ENCODE measurements around the gene AQR. TPM values are rescaled to one million over a fixed set of nuclear protein-coding genes. Genes with fewer than 3 reads are reported as not detected.

AQR gene
- total and polyA plus RNA-seq, 10 of the 15 experiments (the other 5 are each of a cell fraction or from before 2014, with no cell fraction given): 18.2 to 53.5 (median 32.6) TPM

DNA sequence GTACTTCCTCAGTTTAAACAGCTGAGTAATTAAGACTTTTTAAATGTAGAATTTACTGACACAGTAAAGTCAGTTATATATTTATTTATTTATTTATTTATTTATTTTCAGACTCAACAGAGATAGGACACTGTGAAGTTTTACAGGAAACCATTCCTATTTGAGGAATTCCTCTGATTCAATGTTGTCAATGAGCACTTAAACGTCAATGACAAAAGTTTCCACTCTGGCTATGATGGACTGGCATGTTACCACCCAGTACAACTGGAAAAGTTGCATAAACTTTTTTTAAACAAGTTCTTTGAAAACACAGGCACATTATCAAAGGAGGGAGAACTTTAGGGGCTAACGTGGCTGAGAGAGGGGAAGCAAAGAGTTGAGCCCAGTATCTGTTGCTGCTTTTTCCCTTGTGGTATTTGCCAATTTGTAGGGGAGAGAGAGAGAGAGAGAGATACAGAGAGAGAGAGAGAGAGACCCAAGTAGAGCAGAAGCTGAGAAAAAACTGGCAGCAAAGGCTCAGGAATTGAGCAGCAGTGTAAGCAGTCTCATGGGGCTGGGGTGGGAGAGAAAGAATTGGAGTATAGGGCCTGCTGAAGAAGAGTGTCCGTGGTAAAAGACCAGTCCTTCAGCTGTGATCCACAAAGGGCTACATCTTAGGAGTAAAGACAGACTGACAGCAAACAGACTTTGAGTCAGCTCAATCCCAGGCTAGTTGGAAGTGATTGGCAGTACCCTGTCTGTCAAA is 155.9 kb downstream of the AQR start:
- H3K9me3 ChIP-seq (replicated peaks; ENCODE audit: control insufficient read depth, insufficient read depth, low read length): no peaks in the 10 kb centered on the region; the same call in 2 of the 3 replicates
- ChIA-PET POLR2A (no interaction called here), SMC1A (ENCODE audit: uncharacterized antibody, unreplicated experiment) (interaction anchor here (0.7 kb wide), 1 partner anchor 43 kb away, joined by 3 read pairs; no protein-coding TSS in a partner anchor), RAD21 (ENCODE audit: unreplicated experiment) (interaction anchor here (1.1 kb wide), 1 partner anchor 47 kb away, joined by 3 read pairs; no protein-coding TSS in a partner anchor), CTCF (interaction anchor here (0.6 kb wide), 1 partner anchor 751 kb away, joined by 4 read pairs; no protein-coding TSS in a partner anchor)
- no peaks in the 10 kb centered on the region for H4K20me1 ChIP-seq (ENCODE audit: control insufficient read depth, insufficient read depth)
- H3K36me3 ChIP-seq (ENCODE audit: control insufficient read depth in 2 of 2, insufficient read depth in 2 of 2, low read length in 1 of 2): no peaks in the 10 kb centered on the region
- FAIRE-seq: no peak
- ATAC-seq: no peak
- 22% methylated on average over 3 of the region's 3 CpGs for whole genome bisulfite sequencing (ENCODE audit: insufficient coverage, insufficient replicate concordance, low lambda C conversion rate, missing lambda C conversion rate)
- H3K79me2 ChIP-seq (ENCODE audit: control insufficient read depth, insufficient read depth, low read length): no peaks in the 10 kb centered on the region
- no peaks in the 10 kb centered on the region for H3K4me1 ChIP-seq (ENCODE audit: control insufficient read depth, insufficient read depth, low read length)
- H2AFZ ChIP-seq (ENCODE audit: control insufficient read depth, low read depth, low read length): no peak overlapping the region
- intact Hi-C loops (cut with micrococcal nuclease; ENCODE audit: unreplicated experiment): no loop called here
- no peak overlapping the region for H3K4me3 ChIP-seq
- H3K4me2 ChIP-seq (ENCODE audit: control insufficient read depth, insufficient read depth): no peak overlapping the region
- H3K27ac ChIP-seq (ENCODE audit: control insufficient read depth, insufficient read depth): no peak overlapping the region
- no TSS peak for BruUV-seq (replicated peaks)
- DNase-seq (ENCODE audit: low read depth, low spot score): no peak
- no peak overlapping the region for H3K9ac ChIP-seq (ENCODE audit: control insufficient read depth, insufficient read depth, low read length)
- H3K27me3 ChIP-seq (replicated peaks in 1 of 2; ENCODE audit: control insufficient read depth in 2 of 2, insufficient read depth in 2 of 2, low read length in 1 of 2): no peaks in the 10 kb centered on the region
- in situ Hi-C loops (cut with MboI): loop anchor here (5.0 kb wide), 1 partner anchor 49 kb away; no protein-coding TSS in a partner anchor
- no peak for TF ChIP-seq SRF (IDR thresholded peaks at IDR 0.05; ENCODE audit: low read depth in 2 of 2, low read length in 2 of 2)
- no peak for TF ChIP-seq TCF3 (IDR thresholded peaks at IDR 0.05; ENCODE audit: borderline replicate concordance, insufficient read depth, low read depth, low read length)
- no peak for TF ChIP-seq TARDBP (IDR thresholded peaks at IDR 0.05; ENCODE audit: borderline replicate concordance)
- no peak for TF ChIP-seq EP300 (IDR thresholded peaks at IDR 0.05; ENCODE audit: borderline replicate concordance in 1 of 2, control insufficient read depth in 1 of 2, low read depth in 2 of 2, low read length in 2 of 2)
- no peak for TF ChIP-seq RB1 (IDR thresholded peaks at IDR 0.05; ENCODE audit: borderline replicate concordance)
- no peak for TF ChIP-seq JUND (IDR thresholded peaks at IDR 0.05; ENCODE audit: low read depth, low read length)
- TF ChIP-seq TBL1XR1 (IDR thresholded peaks at IDR 0.05; ENCODE audit: low read depth, low read length): no peak
- no peak for TF ChIP-seq ZNF622 (IDR thresholded peaks at IDR 0.05)
- no peak for TF ChIP-seq MYC (IDR thresholded peaks at IDR 0.05; ENCODE audit: insufficient read depth, insufficient read length, insufficient replicate concordance, low read length, severe bottlenecking)
- TF ChIP-seq, protein P1, sequence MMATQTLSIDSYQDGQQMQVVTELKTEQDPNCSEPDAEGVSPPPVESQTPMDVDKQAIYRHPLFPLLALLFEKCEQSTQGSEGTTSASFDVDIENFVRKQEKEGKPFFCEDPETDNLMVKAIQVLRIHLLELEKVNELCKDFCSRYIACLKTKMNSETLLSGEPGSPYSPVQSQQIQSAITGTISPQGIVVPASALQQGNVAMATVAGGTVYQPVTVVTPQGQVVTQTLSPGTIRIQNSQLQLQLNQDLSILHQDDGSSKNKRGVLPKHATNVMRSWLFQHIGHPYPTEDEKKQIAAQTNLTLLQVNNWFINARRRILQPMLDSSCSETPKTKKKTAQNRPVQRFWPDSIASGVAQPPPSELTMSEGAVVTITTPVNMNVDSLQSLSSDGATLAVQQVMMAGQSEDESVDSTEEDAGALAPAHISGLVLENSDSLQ (IDR thresholded peaks at IDR 0.05): no peak
- TF ChIP-seq, protein P2, sequence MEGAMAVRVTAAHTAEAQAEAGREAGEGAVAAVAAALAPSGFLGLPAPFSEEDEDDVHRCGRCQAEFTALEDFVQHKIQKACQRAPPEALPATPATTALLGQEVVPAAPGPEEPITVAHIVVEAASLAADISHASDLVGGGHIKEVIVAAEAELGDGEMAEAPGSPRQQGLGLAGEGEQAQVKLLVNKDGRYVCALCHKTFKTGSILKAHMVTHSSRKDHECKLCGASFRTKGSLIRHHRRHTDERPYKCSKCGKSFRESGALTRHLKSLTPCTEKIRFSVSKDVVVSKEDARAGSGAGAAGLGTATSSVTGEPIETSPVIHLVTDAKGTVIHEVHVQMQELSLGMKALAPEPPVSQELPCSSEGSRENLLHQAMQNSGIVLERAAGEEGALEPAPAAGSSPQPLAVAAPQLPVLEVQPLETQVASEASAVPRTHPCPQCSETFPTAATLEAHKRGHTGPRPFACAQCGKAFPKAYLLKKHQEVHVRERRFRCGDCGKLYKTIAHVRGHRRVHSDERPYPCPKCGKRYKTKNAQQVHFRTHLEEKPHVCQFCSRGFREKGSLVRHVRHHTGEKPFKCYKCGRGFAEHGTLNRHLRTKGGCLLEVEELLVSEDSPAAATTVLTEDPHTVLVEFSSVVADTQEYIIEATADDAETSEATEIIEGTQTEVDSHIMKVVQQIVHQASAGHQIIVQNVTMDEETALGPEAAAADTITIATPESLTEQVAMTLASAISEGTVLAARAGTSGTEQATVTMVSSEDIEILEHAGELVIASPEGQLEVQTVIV (IDR thresholded peaks at IDR 0.05; ENCODE audit: borderline replicate concordance, partially characterized antibody): no peak
- TF ChIP-seq EGR1 (IDR thresholded peaks at IDR 0.05; ENCODE audit: borderline replicate concordance in 1 of 2, low read depth in 2 of 2, low read length in 2 of 2): no peak
- TF ChIP-seq SMARCA5 (IDR thresholded peaks at IDR 0.05): no peak
- no peak for TF ChIP-seq PAX5 (IDR thresholded peaks at IDR 0.05; ENCODE audit: borderline replicate concordance, low read depth, low read length)
- no peak for TF ChIP-seq SMAD1 (IDR thresholded peaks at IDR 0.05; ENCODE audit: low read depth, partially characterized antibody)
- TF ChIP-seq, protein P3, sequence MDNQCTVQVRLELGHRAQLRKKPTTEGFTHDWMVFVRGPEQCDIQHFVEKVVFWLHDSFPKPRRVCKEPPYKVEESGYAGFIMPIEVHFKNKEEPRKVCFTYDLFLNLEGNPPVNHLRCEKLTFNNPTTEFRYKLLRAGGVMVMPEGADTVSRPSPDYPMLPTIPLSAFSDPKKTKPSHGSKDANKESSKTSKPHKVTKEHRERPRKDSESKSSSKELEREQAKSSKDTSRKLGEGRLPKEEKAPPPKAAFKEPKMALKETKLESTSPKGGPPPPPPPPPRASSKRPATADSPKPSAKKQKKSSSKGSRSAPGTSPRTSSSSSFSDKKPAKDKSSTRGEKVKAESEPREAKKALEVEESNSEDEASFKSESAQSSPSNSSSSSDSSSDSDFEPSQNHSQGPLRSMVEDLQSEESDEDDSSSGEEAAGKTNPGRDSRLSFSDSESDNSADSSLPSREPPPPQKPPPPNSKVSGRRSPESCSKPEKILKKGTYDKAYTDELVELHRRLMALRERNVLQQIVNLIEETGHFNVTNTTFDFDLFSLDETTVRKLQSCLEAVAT (IDR thresholded peaks at IDR 0.05): no peak
- no peak for TF ChIP-seq FOS (IDR thresholded peaks at IDR 0.05; ENCODE audit: borderline replicate concordance, extremely low read depth, insufficient read length)
- no peak for TF ChIP-seq CBFB (IDR thresholded peaks at IDR 0.05; ENCODE audit: low read depth)

Measured in GM12878 (cell line).